PC-9 (cell line): ENCODE data around the gene HRNR. TPM values are rescaled to one million over a fixed set of nuclear protein-coding genes. Genes with fewer than 3 reads are reported as not detected.

ENCODE experiments used
- BruUV-seq: library from RNA; stranded (reverse); fragments of 400-500 nt; replicated peaks from 2 replicates; lab custom pipeline; 2021; lab: Mats Ljungman, UMichigan
- CTCF ChIA-PET: fragments of 300-600 bp; sonication (Branson Sonifier 250); formaldehyde crosslinking; loops from one replicate; lab custom pipeline; 2022; ENCODE audit warnings: antibody characterized with exemption; lab: Charles Lee
- POLR2A ChIA-PET: fragments of 300-600 bp; sonication (Branson Sonifier 250); formaldehyde crosslinking; loops from one replicate; lab custom pipeline; 2022; ENCODE audit warnings: antibody characterized with exemption; ENCODE audit not compliant: unreplicated experiment; lab: Charles Lee
- DNase-seq, 2 experiments: peaks; one replicate each; pipeline versions ENCODE4 v3.0.0 to v3.0.0-alpha.2; 2015 to 2022; ENCODE audit warnings: mixed read lengths in 1 of 2
- H2AFZ ChIP-seq: fragments of 200-600 bp; sonication (generic); 2 replicates; pipeline ENCODE4 v1.8.1; 2017; ENCODE audit warnings: antibody characterized with exemption
- H3F3A ChIP-seq: fragments of 200-600 bp; sonication (generic); 2 replicates; pipeline ENCODE4 v1.8.1; 2017; ENCODE audit warnings: antibody characterized with exemption, mild to moderate bottlenecking, low read depth; ENCODE audit not compliant: insufficient read depth
- H3K27ac ChIP-seq: fragments of 200-600 bp; sonication (generic); 2 replicates; pipeline ENCODE4 v1.6.1; 2016; ENCODE audit warnings: mixed run types
- H3K27me3 ChIP-seq: fragments of 200-600 bp; sonication (generic); 2 replicates; pipeline ENCODE4 v1.6.1; 2016; ENCODE audit warnings: low read depth, mixed run types; ENCODE audit not compliant: insufficient read depth
- H3K36me3 ChIP-seq: fragments of 200-600 bp; sonication (generic); 2 replicates; pipeline ENCODE4 v1.6.1; 2016; ENCODE audit warnings: low read depth, mixed run types
- H3K4me1 ChIP-seq: fragments of 200-600 bp; sonication (generic); replicated peaks from 2 replicates; pipeline ENCODE4 v1.6.1; 2016; ENCODE audit warnings: mixed run types; ENCODE audit not compliant: insufficient read depth
- H3K4me2 ChIP-seq: fragments of 200-600 bp; sonication (generic); 2 replicates; pipeline ENCODE4 v1.6.1; 2017; ENCODE audit warnings: mixed run types
- H3K4me3 ChIP-seq: fragments of 200-600 bp; sonication (generic); 2 replicates; pipeline ENCODE4 v1.6.1; 2016; ENCODE audit warnings: mixed run types
- H3K79me2 ChIP-seq: fragments of 200-600 bp; sonication (generic); 2 replicates; pipeline ENCODE4 v1.6.1; 2017; ENCODE audit warnings: low read depth, mixed run types
- H3K9me2 ChIP-seq: fragments of 200-600 bp; sonication (generic); 2 replicates; pipeline ENCODE4 v1.8.1; 2017; ENCODE audit warnings: mild to moderate bottlenecking; ENCODE audit not compliant: insufficient read depth
- H3K9me3 ChIP-seq: fragments of 200-600 bp; sonication (generic); 2 replicates; pipeline ENCODE4 v1.8.1; 2016; ENCODE audit warnings: low read depth; ENCODE audit not compliant: insufficient read depth
- H4K20me1 ChIP-seq: fragments of 200-600 bp; sonication (generic); 2 replicates; pipeline ENCODE4 v1.8.1; 2017; ENCODE audit not compliant: insufficient read depth
- EZH2 ChIP-seq: fragments of 200-600 bp; sonication (generic); IDR thresholded peaks from 2 replicates; pipeline ENCODE4 v1.8.0; 2017; ENCODE audit warnings: antibody characterized with exemption, low read depth
- intact Hi-C: fragments of 100-400 bp; cut with micrococcal nuclease; formaldehyde crosslinking; loops from one replicate; pipeline ENCODE4 v1.10.0; 2022; ENCODE audit not compliant: unreplicated experiment
- total RNA-seq: library from RNA; stranded (reverse); gene quantifications from 2 replicates; pipeline ENCODE4 v1.2.3, GENCODE V29; 2021
- TF ChIP-seq, protein P1 (sequence below): fragments of 200-600 bp; sonication (generic); conservative IDR thresholded peaks from 2 replicates; pipeline ENCODE4 v1.6.1; 2017; ENCODE audit warnings: mixed run types, antibody characterized with exemption, mild to moderate bottlenecking, moderate library complexity

HRNR gene
- total RNA-seq, 1 experiment from 2014 or later = not detected

DNA sequence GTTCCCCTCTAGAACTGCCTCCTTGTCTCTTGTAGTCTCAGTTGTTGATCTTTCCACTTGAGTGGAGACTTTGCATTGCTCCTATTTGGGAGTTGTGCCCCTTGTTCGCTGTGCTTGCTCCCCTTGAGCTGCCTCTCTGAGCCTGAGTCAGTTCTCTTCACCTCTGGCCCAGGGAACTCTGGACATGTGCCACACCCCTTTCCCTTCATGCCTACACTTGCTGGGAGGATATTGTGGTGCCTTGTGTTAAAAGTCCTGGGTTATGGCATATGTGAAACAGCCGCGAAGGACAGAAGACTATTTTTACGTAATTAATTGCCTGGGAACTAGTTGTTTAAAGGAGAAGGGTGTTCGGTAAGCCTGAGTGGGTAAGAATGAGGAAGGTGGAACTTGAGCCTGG is 32.7 kb downstream of the HRNR start:
- Histone ChIP-seq H3K79me2 (no peaks in the 10 kb centered on the region), H3K4me2 (peak overlapping the region; percentile 24; the same call in 1 of the 2 replicates), H2AFZ (no peak overlapping the region), H3K27ac (no peak overlapping the region), H3K9me3 (no peaks in the 10 kb centered on the region), H4K20me1 (no peaks in the 10 kb centered on the region), H3K27me3 (peaks cover 22% of the 10 kb centered on the region; the same call in 1 of the 2 replicates), H3F3A (peaks cover 15% of the 10 kb centered on the region), H3K9me2 (no peaks in the 10 kb centered on the region), H3K4me1 (peaks cover 24% of the 10 kb centered on the region), H3K4me3 (no peak overlapping the region), H3K36me3 (no peaks in the 10 kb centered on the region)
- TF ChIP-seq, protein P1, sequence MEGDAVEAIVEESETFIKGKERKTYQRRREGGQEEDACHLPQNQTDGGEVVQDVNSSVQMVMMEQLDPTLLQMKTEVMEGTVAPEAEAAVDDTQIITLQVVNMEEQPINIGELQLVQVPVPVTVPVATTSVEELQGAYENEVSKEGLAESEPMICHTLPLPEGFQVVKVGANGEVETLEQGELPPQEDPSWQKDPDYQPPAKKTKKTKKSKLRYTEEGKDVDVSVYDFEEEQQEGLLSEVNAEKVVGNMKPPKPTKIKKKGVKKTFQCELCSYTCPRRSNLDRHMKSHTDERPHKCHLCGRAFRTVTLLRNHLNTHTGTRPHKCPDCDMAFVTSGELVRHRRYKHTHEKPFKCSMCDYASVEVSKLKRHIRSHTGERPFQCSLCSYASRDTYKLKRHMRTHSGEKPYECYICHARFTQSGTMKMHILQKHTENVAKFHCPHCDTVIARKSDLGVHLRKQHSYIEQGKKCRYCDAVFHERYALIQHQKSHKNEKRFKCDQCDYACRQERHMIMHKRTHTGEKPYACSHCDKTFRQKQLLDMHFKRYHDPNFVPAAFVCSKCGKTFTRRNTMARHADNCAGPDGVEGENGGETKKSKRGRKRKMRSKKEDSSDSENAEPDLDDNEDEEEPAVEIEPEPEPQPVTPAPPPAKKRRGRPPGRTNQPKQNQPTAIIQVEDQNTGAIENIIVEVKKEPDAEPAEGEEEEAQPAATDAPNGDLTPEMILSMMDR = no peak
- TF ChIP-seq EZH2 = no peak
- CTCF ChIA-PET = no interaction called here
- POLR2A ChIA-PET = no interaction called here
- DNase-seq = no peak
- intact Hi-C loops = no loop called here
- no TSS peak for BruUV-seq

DNA sequence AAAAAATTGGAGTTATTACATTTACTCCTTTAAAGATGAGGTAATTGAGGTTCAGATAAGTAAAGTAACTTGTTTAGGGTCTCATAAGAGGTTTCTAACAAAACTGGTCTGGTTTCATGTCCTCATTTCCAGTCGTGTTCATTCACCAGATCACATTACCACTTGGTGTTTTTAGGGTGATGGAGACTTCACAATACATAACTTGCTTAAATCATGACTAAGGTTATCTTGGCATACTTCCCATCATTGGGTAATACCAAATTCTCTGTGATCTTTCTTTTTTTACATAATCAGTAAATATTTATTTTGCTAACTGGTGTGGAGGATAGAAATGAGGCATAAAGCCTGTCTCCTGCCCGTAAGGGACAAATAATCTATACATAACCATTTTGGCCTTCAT is 33.4 kb downstream of the HRNR start:
- peaks cover 22% of the 10 kb centered on the region; the same call in 1 of the 2 replicates for H3K27me3 ChIP-seq
- TF ChIP-seq, protein P1 = no peak
- no peak for TF ChIP-seq EZH2
- H3K9me2 ChIP-seq = no peaks in the 10 kb centered on the region
- BruUV-seq = no TSS peak
- no peak overlapping the region for H2AFZ ChIP-seq
- H3F3A ChIP-seq = peaks cover 15% of the 10 kb centered on the region
- H4K20me1 ChIP-seq = no peaks in the 10 kb centered on the region
- ChIA-PET CTCF (no interaction called here), POLR2A (no interaction called here)
- peak in 1 of 2 experiments; percentile 82 for DNase-seq
- H3K4me1 ChIP-seq = peaks cover 24% of the 10 kb centered on the region
- no peaks in the 10 kb centered on the region for H3K79me2 ChIP-seq
- H3K9me3 ChIP-seq = no peaks in the 10 kb centered on the region
- no peak overlapping the region for H3K4me3 ChIP-seq
- H3K27ac ChIP-seq = peak overlapping the region; percentile 40; the same call in 1 of the 2 replicates
- H3K36me3 ChIP-seq = no peaks in the 10 kb centered on the region
- intact Hi-C loops = loop anchor here (1.0 kb wide), 1 partner anchor 251 kb away; no protein-coding TSS in a partner anchor
- H3K4me2 ChIP-seq = peak overlapping the region; percentile 24

DNA sequence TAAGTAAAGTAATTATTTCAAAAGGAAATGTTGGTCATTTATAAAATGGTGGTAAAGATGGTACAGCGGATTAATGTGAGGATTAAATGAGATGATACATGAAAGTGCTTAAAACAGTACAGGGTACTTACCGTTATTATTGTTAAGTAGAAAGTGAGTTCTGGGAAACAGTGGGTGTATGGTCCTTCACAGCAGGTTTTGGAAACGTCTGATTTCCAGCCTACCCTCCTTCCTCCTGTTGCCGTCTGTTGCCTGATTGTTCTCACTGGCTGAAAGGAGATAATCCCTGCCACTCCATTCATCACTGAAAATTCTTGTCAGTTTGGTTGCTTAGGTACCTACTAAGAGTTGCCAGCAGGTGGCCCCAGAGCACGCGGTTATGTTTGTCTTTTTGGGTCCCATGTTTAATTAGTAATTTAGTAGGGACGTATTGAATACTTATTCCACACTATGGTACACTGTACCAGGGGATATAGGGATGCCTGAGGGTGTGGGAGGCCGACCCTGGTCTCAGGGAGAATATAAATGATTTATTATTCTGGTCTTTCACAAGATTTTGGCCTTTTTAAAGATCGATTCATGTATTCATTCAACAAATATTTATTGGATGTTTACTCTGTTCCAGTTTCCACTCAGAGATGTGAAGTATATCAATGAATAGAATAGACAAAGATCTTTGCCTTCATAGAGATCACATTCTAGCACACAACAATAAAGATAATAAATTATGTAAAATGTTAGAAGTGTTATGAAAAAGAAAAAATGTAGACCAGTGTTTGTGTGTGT is 34.1 kb downstream of the HRNR start:
- Histone ChIP-seq H3K27me3 (peaks cover 22% of the 10 kb centered on the region; the same call in 1 of the 2 replicates), H3K9me3 (no peaks in the 10 kb centered on the region), H3K9me2 (no peaks in the 10 kb centered on the region), H3K27ac (peak overlapping the region; percentile 40; the same call in 1 of the 2 replicates), H3K36me3 (no peaks in the 10 kb centered on the region), H3K4me2 (peak overlapping the region; percentile 11; the same call in 1 of the 2 replicates), H4K20me1 (no peaks in the 10 kb centered on the region), H3K4me1 (peaks cover 27% of the 10 kb centered on the region), H3F3A (peaks cover 15% of the 10 kb centered on the region), H2AFZ (no peak overlapping the region), H3K79me2 (no peaks in the 10 kb centered on the region), H3K4me3 (no peak overlapping the region)
- intact Hi-C loops = loop anchor here (1.0 to 5.0 kb wide), 6 partner anchors 138 to 353 kb away; partner anchors contain the start of gene C2CD4D
- TF ChIP-seq, protein P1 = peak; percentile 86
- no peak for TF ChIP-seq EZH2
- ChIA-PET POLR2A (no interaction called here), CTCF (interaction anchor here (0.7 to 1.5 kb wide), 2 partner anchors 10 to 269 kb away, joined by 3 to 10 read pairs; no protein-coding TSS in a partner anchor)
- BruUV-seq = TSS peak; percentile 35
- peak in 1 of 2 experiments; percentile 53 for DNase-seq
